H1 (cell line): Measurements from ENCODE around the gene FAM50B. TPM values are rescaled to one million over a fixed set of nuclear protein-coding genes. Genes with fewer than 3 reads are reported as not detected.

Source experiments
- CHD1 ChIP-seq: IDR thresholded peaks from 2 replicates; pipeline ENCODE4 v1.6.1; 2012; ENCODE audit warnings: low read depth, low read length, improper control_type of control experiment
- FOSL1 ChIP-seq: IDR thresholded peaks from 2 replicates; pipeline ENCODE4 v1.6.1; 2011; ENCODE audit warnings: mild to moderate bottlenecking, low read depth, low read length, moderate library complexity; ENCODE audit not compliant: insufficient read depth
- JUND ChIP-seq: IDR thresholded peaks from 2 replicates; pipeline ENCODE4 v1.6.1; 2011; ENCODE audit warnings: mild to moderate bottlenecking, improper control_type of control experiment, low read length
- POLR2AphosphoS5 ChIP-seq: IDR thresholded peaks from 2 replicates; pipeline ENCODE4 v1.6.1; 2011; ENCODE audit warnings: low read depth, low read length
- RFX5 ChIP-seq: IDR thresholded peaks from 2 replicates; pipeline ENCODE4 v1.6.1; 2011; ENCODE audit warnings: low read depth, low read length, improper control_type of control experiment, borderline replicate concordance
- polyA plus RNA-seq, 7 experiments: library from polyadenylated mRNA; depleted of rRNA in 3 of 7; stranded (reverse) in 5 of 7; unstranded in 2 of 7; fragments of >200 nt in 5 of 7; fragments of 200-250 nt in 2 of 7; gene quantifications; 1 replicate in 5 of 7; 2 replicates in 1 of 7; 4 replicates in 1 of 7; pipeline versions ENCODE4 v1.2.1 to v1.2.3, GENCODE V29; 2011 to 2013; ENCODE audit warnings: missing spikeins in 2 of 7, mixed read lengths in 2 of 7
- total RNA-seq: library from RNA; stranded (reverse); fragmentation: NEBNext Ultra II Directional; extraction: Animal tissue kit (Norgen Biotek cat#: 25700); gene quantifications from 2 replicates; pipeline ENCODE4 v1.2.1, GENCODE V29; 2021
- TF ChIP-seq, protein P1 (sequence below): IDR thresholded peaks from 2 replicates; pipeline ENCODE4 v1.6.1; 2011; ENCODE audit warnings: low read length, improper control_type of control experiment
- TF ChIP-seq, protein P2 (sequence below): IDR thresholded peaks from 2 replicates; pipeline ENCODE4 v1.6.1; 2012; ENCODE audit warnings: low read length, inconsistent platforms

Gene FAM50B
- total and polyA plus RNA-seq, 2 of the 8 experiments (the other 6 are each of a cell fraction or from before 2014, with no cell fraction given): 3.1 to 3.2 TPM

DNA sequence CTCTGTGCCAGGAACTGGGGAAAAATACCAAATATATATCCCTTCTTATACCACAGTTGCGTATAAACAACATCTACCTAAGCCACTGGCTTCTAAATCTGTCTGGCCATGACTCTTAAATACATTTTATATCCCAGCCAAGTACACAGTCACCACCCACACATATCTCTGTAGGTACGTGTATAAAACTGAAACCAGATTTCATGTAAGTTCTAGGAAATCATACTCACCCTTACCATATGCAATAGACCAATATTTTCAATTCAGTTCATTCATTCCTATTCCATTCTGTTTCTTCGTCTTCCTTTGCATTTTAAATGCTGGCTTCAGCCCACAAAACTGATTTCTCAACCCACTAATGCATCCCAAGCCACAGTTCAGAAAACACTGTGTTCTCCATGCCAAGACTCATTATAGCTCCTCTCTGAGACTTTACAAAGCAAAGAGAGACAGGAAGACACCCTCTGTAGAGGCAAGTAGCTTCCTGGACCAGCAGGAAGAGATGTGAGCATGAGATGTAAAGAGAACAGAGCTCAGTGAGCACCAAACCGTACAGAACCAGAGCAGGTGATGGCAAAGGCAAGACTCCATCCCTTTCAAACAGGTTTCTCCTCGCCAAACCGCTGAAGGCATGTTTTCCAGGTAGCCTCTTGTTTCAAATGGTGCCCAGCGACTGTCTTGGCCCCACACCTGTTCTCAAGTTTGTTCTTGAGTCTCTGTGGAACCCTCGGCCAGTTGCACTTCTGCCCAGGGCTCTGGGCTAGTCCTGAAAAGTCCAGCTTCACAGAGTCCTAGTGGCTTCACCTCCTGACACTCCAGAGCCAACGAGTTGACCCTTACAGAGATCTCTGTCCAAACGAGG lies 18.7 kb downstream of the FAM50B start (continued):
- no peak for TF ChIP-seq POLR2AphosphoS5
- no peak for TF ChIP-seq CHD1
- TF ChIP-seq, protein P1, sequence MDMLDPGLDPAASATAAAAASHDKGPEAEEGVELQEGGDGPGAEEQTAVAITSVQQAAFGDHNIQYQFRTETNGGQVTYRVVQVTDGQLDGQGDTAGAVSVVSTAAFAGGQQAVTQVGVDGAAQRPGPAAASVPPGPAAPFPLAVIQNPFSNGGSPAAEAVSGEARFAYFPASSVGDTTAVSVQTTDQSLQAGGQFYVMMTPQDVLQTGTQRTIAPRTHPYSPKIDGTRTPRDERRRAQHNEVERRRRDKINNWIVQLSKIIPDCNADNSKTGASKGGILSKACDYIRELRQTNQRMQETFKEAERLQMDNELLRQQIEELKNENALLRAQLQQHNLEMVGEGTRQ: no peak
- no peak for TF ChIP-seq FOSL1
- TF ChIP-seq, protein P2, sequence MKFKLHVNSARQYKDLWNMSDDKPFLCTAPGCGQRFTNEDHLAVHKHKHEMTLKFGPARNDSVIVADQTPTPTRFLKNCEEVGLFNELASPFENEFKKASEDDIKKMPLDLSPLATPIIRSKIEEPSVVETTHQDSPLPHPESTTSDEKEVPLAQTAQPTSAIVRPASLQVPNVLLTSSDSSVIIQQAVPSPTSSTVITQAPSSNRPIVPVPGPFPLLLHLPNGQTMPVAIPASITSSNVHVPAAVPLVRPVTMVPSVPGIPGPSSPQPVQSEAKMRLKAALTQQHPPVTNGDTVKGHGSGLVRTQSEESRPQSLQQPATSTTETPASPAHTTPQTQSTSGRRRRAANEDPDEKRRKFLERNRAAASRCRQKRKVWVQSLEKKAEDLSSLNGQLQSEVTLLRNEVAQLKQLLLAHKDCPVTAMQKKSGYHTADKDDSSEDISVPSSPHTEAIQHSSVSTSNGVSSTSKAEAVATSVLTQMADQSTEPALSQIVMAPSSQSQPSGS: no peak
- no peak for TF ChIP-seq JUND
- no peak for TF ChIP-seq RFX5
